ENCODE data around the gene KRT6A.

- TF ChIP-seq POLR2AphosphoS2 (IDR thresholded peaks at IDR 0.05; ENCODE audit: low read depth, low read length) (no peak), BHLHE40 (IDR thresholded peaks at IDR 0.05; ENCODE audit: low read length) (no peak), CTCF (CRISPR knock-in tag; IDR thresholded peaks at IDR 0.05) (no peak), SIN3A (IDR thresholded peaks at IDR 0.05; ENCODE audit: borderline replicate concordance, low read depth, low read length) (no peak), DPF2 (CRISPR knock-in tag; IDR thresholded peaks at IDR 0.05; ENCODE audit: borderline replicate concordance, low read depth) (no peak), EP300 (IDR thresholded peaks at IDR 0.05; ENCODE audit: low read depth in 2 of 2, low read length in 2 of 2) (no peak), EP300 (CRISPR knock-in tag; IDR thresholded peaks at IDR 0.05; ENCODE audit: borderline replicate concordance) (no peak), ZNF263 (CRISPR knock-in tag; IDR thresholded peaks at IDR 0.05) (no peak), RAD51 (IDR thresholded peaks at IDR 0.05; ENCODE audit: borderline replicate concordance) (no peak), POLR2A (IDR thresholded peaks at IDR 0.05; ENCODE audit: insufficient read depth in 1 of 2, low read depth in 2 of 2, low read length in 2 of 2) (no peak), ZNF510 (CRISPR knock-in tag; IDR thresholded peaks at IDR 0.05; ENCODE audit: low read depth) (no peak), HOXA9 (CRISPR knock-in tag; IDR thresholded peaks at IDR 0.05; ENCODE audit: borderline replicate concordance) (no peak), HDAC2 (CRISPR knock-in tag; IDR thresholded peaks at IDR 0.05) (no peak)
- TF ChIP-seq, protein P1, sequence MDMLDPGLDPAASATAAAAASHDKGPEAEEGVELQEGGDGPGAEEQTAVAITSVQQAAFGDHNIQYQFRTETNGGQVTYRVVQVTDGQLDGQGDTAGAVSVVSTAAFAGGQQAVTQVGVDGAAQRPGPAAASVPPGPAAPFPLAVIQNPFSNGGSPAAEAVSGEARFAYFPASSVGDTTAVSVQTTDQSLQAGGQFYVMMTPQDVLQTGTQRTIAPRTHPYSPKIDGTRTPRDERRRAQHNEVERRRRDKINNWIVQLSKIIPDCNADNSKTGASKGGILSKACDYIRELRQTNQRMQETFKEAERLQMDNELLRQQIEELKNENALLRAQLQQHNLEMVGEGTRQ (IDR thresholded peaks at IDR 0.05; ENCODE audit: low read depth, low read length): no peak
- TF ChIP-seq, protein P1 (CRISPR knock-in tag; IDR thresholded peaks at IDR 0.05; ENCODE audit: borderline replicate concordance): no peak
Observed at GRCh38 chr12:52439845-52440244, 53.2 kb downstream of the KRT6A start.
